ENCODE measurements around the gene CHST2.

Gene CHST2

DNA sequence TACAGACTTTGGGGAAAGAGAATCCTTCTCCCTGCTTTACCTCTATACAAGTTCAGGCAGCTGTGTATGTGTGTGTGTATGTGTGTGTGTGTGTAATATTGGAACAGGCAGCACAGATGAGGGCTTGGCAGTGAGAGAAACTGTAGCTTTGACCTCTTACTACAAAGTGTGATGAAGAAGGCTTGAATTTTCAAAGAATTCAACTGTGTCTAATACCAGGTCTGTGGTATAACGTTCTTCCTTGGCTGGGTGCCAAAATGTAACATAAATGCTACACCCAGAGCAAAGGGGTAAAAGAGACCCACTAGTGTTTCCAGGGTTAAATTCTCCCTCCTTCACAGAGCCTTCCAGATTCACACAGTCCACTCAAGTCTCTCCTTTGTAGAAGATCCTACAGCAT is 51.1 kb downstream of the CHST2 start:
- peak; percentile 57 for DNase-seq

DNA sequence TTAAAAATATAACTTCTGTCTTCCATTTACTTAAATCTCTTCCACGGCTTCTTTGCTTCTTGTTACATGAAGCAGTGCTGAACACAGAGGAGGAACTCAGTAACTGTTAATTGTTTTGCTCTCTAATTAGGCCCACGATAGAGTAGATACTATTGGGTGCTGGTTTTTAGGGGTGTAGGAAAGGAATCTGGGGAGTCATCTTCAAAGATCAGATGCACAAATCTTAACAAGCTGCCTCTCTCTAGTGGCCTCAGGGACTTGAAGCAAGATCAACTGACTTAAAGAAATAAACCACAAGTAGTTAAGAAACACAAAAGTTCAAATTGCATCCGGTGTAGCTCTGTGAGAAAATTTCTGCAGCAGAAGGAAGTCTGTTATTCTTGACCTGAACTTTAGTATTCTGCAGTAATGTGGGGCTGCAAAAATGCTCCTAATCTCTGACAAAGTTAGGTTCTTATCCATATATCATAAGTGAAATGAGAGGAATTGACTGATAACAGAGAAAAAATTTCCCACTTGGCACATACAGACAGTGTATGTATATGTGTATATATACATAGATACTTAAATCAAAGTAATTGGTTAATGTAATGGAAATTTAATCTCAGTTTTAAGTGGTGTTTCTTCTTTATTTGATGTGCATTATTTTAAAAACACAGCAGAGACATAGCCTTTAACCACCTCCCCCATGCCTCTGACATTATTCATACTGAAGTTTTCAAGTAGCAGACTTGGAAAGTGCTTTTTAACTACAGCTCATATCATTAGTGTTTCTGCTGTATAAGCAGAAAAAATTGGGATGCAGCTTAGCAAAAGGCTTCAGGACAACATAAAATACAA is 51.8 kb downstream of the CHST2 start:
- DNase-seq = peak; percentile 64

DNA sequence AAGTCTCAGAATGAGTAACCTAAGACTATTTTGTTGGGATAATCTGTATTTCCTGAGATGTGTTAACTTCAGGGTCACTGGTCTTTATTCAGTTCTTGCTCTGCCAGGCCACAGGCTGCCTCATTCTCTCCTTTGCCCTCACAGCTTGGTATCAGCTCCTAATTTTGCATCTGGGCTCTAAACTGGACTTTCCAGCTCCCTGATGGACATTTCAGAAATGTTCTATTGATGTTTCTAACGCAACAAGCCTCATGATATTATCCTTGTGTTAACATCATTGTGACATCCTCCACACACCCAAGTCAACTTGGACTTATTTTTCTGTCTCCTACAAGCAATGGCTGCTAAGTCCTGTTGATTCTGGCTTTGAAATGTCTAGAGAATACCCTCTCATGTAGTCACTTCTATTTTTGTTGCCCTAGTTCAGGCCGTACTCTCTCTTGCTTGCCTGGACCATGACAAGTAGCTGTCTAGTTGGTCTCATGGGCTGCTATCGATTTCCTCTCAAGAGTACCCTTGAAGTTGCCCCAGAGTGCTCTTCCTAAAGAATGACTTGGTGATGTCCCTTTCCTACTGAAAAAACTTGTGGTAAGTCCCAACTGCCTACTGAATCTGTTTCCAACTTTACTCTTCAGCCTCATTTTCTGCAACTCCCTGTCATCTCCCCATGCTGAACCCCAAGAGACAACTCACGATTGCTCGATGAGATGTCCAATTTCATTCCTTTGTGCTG is 52.7 kb downstream of the CHST2 start:
- no peak for DNase-seq

DNA sequence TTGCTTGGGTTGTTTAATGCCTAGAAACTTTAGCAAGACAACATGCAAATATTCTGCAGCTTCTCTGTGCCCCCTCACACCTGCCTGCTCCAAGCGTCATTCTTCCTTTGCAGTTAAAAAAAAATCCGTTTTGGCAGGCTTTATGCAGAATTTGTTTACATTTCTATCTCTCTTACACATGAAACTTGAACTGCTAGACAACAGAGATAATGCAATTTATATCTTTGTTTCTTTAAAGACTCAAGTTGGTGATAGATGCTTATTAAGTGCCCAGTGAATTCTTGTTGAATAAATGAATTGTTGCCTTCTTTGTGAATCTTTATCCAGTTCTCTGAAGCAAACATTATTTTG is 53.2 kb downstream of the CHST2 start:
- no peak for DNase-seq

DNA sequence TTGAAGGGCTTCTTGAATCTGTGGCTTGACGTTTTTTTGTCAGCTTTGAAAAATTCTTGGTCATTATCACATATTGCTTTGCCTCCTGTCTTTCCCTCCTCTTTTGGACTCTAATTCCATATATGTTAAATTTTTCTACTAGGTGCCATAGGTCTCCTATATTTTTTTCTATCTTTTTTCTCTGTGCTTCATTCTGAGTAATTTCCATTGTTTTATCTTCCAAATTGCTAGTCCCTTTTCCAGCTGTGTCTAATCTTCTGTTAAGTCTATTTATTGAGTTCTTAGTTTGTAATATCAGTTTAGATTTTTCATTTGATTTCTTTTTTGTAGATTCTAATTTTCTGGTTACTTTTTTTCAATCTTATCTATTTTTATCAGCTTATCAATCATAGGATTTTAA is 53.7 kb downstream of the CHST2 start:
- DNase-seq = no peak
